Astrocyte of the cerebellum (primary cell): ENCODE results near the gene KSR2.

Source experiments
- DNase-seq: peaks from one replicate; pipeline ENCODE4 v3.0.0-alpha.2; 2011; ENCODE audit warnings: low read depth
- H3K4me3 ChIP-seq: 2 replicates; pipeline ENCODE4 v1.5.1; 2011; ENCODE audit warnings: mild to moderate bottlenecking, low read depth, low read length, moderate library complexity
- CTCF ChIP-seq: IDR thresholded peaks from 2 replicates; pipeline ENCODE4 v1.5.1; 2012; ENCODE audit warnings: low read length, low read depth, moderate library complexity, mild to moderate bottlenecking; ENCODE audit errors: missing control alignments
- in situ Hi-C: cut with HindIII; loops from 2 replicates; pipeline ENCODE4 v1.10.0; 2017; ENCODE audit warnings: low sequenced_read_pairs

KSR2 gene

DNA sequence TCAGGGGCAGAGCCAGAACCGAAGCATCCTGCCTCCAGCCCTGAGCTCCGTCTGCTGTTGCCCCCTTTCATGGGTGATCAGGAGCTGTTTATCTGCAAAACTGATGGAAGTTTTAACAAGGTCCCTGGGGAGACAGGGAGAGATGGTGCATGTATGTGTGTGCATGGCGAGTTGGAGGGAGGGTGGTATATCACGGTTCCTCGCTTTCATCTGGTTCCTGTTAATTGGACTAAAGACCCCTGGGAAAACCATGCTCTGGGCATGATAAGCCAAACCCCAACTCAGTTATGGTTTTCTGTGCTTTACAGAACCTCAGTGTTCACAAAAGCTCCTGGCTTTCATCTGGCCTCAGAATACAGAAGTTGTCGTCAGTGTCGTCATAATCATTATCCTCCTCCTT is 133.6 kb downstream of the KSR2 start:
- DNase-seq: no peak
- no peak overlapping the region for H3K4me3 ChIP-seq
- no peak for TF ChIP-seq CTCF
- in situ Hi-C loops: loop anchor here (10.0 to 25.0 kb wide), 2 partner anchors 60 to 473 kb away; partner anchors contain the start of gene NOS1

DNA sequence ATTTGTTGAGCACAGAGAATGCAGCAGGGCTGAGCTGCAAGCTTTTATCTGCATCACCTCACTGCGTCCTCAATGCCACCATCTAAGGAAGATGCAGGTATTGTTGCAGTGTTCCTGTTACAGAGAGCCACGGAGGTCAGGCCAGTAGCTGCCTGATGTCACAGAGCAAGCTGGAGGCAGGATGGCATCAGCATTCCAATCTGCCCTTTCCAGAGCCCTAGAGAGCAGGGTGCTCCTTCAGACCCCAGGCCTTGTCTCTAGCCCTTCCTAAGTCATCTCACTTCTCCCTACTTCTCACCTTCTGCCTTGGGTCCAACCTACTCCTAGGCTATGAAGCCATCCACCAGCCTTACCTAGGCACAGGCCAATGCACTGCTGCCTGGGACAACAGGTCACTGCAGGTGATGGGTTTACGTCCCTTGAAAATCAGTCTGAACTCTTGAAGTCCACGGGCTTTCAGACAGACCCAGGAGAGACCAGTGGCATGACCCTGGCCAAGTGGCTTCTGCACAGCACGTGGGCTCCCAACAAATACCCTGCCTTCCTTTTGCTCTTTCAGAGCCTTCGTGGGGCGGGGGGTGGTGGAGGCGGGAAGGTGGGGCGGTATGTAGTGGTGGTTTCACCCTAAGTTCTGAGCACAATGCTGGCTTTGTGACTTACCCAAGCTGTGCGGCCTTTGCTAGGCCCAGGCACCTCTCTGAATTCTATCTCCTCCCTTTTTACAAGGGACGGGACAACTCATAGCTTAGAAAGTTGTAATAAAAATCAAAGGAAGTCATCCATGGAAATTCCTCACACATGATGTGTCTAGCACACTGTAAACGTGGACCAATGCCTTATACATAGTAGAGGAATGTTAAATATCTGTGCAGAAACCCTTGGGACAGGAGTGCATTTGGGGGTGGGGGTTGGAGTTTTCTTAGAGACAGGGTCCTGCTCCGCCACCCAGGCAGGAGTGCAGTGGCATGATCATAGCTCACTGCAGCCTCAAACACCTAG is 136.0 kb downstream of the KSR2 start:
- H3K4me3 ChIP-seq: no peak overlapping the region
- TF ChIP-seq CTCF: no peak
- in situ Hi-C loops: loop anchor here (10.0 to 25.0 kb wide), 2 partner anchors 62 to 470 kb away; partner anchors contain the start of gene NOS1
- no peak for DNase-seq

DNA sequence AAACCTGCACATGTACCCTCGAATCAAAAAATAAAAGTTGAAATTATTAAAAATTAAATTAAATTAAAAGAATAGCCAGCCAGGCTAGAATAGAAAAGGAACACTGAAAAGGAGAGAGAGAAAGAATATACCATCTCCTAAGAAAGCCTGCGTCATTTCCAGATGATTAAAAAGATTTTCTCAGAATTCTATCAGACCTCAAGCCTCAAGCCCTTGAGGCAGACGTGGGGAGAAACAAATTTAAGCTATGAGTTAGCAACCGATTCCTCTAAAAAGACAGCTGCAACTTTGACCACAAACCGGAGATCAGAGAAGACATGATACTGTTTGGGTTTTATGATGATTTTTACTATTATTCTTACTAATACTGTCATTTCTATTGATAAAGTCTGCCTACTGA is 138.3 kb downstream of the KSR2 start:
- no peak for TF ChIP-seq CTCF
- no peak for DNase-seq
- no peak overlapping the region for H3K4me3 ChIP-seq
- in situ Hi-C loops: loop anchor here (10.0 to 25.0 kb wide), 2 partner anchors 64 to 468 kb away; partner anchors contain the start of gene NOS1

DNA sequence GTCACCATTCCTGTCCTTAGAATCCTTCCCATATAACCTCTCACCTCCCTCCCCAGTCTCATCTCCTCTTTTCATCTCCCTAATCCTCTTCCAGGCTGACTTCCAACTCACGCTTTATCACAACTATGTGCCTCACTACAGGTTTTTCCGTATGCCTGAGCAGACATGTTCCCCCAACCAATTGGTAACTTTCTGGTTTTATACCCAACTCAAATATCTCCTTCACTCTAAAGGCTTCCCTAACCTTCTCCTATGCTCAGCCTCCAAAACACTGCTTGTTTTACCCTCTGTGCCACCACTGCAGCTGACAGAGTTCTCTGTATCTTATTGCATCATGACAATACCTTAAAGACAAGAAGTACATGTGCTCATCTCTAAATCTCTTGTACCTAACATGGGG is 139.7 kb downstream of the KSR2 start:
- DNase-seq: no peak
- TF ChIP-seq CTCF: no peak
- no peak overlapping the region for H3K4me3 ChIP-seq
- in situ Hi-C loops: loop anchor here (25.0 kb wide), 1 partner anchor 467 kb away; the partner anchor contains the start of gene NOS1

GRCh38 chr12:117827660-117828059 is 141.1 kb downstream of the KSR2 start:
- no peak for DNase-seq
- H3K4me3 ChIP-seq: no peak overlapping the region
- TF ChIP-seq CTCF: no peak
- in situ Hi-C loops: loop anchor here (25.0 kb wide), 1 partner anchor 465 kb away; the partner anchor contains the start of gene NOS1

- DNase-seq: no peak
- no peak for TF ChIP-seq CTCF
- H3K4me3 ChIP-seq: no peak overlapping the region
- in situ Hi-C loops: loop anchor here (25.0 kb wide), 1 partner anchor 464 kb away; the partner anchor contains the start of gene NOS1
Measured at GRCh38 chr12:117825827-117826226, 143.0 kb downstream of the KSR2 start.
